PC-3 (cell line): ENCODE measurements around the gene TBX1. TPM values are rescaled to one million over a fixed set of nuclear protein-coding genes. Genes with fewer than 3 reads are reported as not detected.

ENCODE experiments used
- ATAC-seq: fragments of 200-7000 bp; cut with Tn5 transposase; 2 replicates; pipeline ENCODE4 v1.9.1; 2020; ENCODE audit warnings: mild to moderate bottlenecking, moderate library complexity
- BruUV-seq: library from RNA; stranded (reverse); fragments of 400-500 nt; replicated peaks from 2 replicates; lab custom pipeline; 2021; lab: Mats Ljungman, UMichigan
- CTCF ChIA-PET: fragments of 300-600 bp; sonication (Branson Sonifier 250); formaldehyde crosslinking; loops from one replicate; lab custom pipeline; 2022; ENCODE audit warnings: antibody characterized with exemption; lab: Charles Lee
- POLR2A ChIA-PET: fragments of 300-600 bp; sonication (Branson Sonifier 250); formaldehyde crosslinking; loops from one replicate; lab custom pipeline; 2022; ENCODE audit warnings: antibody characterized with exemption; ENCODE audit not compliant: unreplicated experiment; lab: Charles Lee
- DNase-seq: peaks from one replicate; pipeline ENCODE4 v3.0.0-alpha.2; 2015
- H2AFZ ChIP-seq: fragments of 300-600 bp; sonication (generic); 2 replicates; pipeline ENCODE4 v1.6.0; 2016; ENCODE audit warnings: antibody characterized with exemption, low read length
- H3F3A ChIP-seq: fragments of 300-600 bp; sonication (generic); one replicate; pipeline ENCODE4 v1.6.0; 2017; ENCODE audit warnings: antibody characterized with exemption, low read length, control low read depth, mild to moderate bottlenecking; ENCODE audit not compliant: unreplicated experiment
- H3K27ac ChIP-seq: fragments of 300-600 bp; sonication (generic); 2 replicates; pipeline ENCODE4 v1.5.1; 2016; ENCODE audit warnings: mild to moderate bottlenecking, low read length
- H3K27me3 ChIP-seq: fragments of 300-600 bp; sonication (generic); 2 replicates; pipeline ENCODE4 v1.6.1; 2016; ENCODE audit warnings: low read length, mixed read lengths
- H3K36me3 ChIP-seq: fragments of 300-600 bp; sonication (generic); 2 replicates; pipeline ENCODE4 v1.6.1; 2016; ENCODE audit warnings: low read depth, mixed run types, low read length, mixed read lengths
- H3K4me1 ChIP-seq: fragments of 300-600 bp; sonication (generic); 2 replicates; pipeline ENCODE4 v1.5.1; 2016; ENCODE audit warnings: low read length; ENCODE audit not compliant: insufficient read depth
- H3K4me2 ChIP-seq: fragments of 300-600 bp; sonication (generic); 2 replicates; pipeline ENCODE4 v1.6.0; 2016; ENCODE audit warnings: low read length
- H3K4me3 ChIP-seq: fragments of 300-600 bp; sonication (generic); 2 replicates; pipeline ENCODE4 v1.5.1; 2016; ENCODE audit warnings: mild to moderate bottlenecking, low read length, mixed read lengths
- H3K79me2 ChIP-seq: fragments of 300-600 bp; sonication (generic); 2 replicates; pipeline ENCODE4 v1.6.1; 2017; ENCODE audit warnings: low read length, mixed read lengths
- H3K9ac ChIP-seq: fragments of 300-600 bp; sonication (generic); 2 replicates; pipeline ENCODE4 v1.6.0; 2016; ENCODE audit warnings: mild to moderate bottlenecking, low read length
- H3K9me2 ChIP-seq: fragments of 300-600 bp; sonication (generic); replicated peaks from 2 replicates; pipeline ENCODE4 v1.6.1; 2016; ENCODE audit warnings: mixed run types, low read length, mixed read lengths
- H3K9me3 ChIP-seq: fragments of 300-600 bp; sonication (generic); 2 replicates; pipeline ENCODE4 v1.6.1; 2016; ENCODE audit warnings: low read length, mixed read lengths
- H4K20me1 ChIP-seq: fragments of 300-600 bp; sonication (generic); 2 replicates; pipeline ENCODE4 v1.6.1; 2016; ENCODE audit warnings: low read length, mixed read lengths
- EZH2 ChIP-seq: fragments of 300-600 bp; sonication (generic); IDR thresholded peaks from one replicate; pipeline ENCODE4 v1.6.1; 2017; ENCODE audit warnings: antibody characterized with exemption, mild to moderate bottlenecking, low read length; ENCODE audit not compliant: unreplicated experiment
- EZH2phosphoT487 ChIP-seq: fragments of 300-600 bp; sonication (generic); IDR thresholded peaks from 2 replicates; pipeline ENCODE4 v1.6.1; 2018; ENCODE audit warnings: mild to moderate bottlenecking, antibody characterized with exemption, low read length, borderline replicate concordance
- intact Hi-C: fragments of 100-400 bp; cut with micrococcal nuclease; formaldehyde crosslinking; loops from 2 replicates; pipeline ENCODE4 v1.9.0; 2023
- total RNA-seq: library from RNA; depleted of rRNA; stranded (reverse); fragments of >200 nt; gene quantifications from 2 replicates; pipeline ENCODE4 v1.2.3, GENCODE V29; 2014
- TF ChIP-seq, protein P1 (sequence below): fragments of 300-600 bp; sonication (generic); conservative IDR thresholded peaks from 2 replicates; pipeline ENCODE4 v1.5.1; 2017; ENCODE audit warnings: antibody characterized with exemption, low read depth, mild to moderate bottlenecking, low read length

Gene TBX1
- total RNA-seq, 1 experiment from 2014 or later = 18.6 TPM

DNA sequence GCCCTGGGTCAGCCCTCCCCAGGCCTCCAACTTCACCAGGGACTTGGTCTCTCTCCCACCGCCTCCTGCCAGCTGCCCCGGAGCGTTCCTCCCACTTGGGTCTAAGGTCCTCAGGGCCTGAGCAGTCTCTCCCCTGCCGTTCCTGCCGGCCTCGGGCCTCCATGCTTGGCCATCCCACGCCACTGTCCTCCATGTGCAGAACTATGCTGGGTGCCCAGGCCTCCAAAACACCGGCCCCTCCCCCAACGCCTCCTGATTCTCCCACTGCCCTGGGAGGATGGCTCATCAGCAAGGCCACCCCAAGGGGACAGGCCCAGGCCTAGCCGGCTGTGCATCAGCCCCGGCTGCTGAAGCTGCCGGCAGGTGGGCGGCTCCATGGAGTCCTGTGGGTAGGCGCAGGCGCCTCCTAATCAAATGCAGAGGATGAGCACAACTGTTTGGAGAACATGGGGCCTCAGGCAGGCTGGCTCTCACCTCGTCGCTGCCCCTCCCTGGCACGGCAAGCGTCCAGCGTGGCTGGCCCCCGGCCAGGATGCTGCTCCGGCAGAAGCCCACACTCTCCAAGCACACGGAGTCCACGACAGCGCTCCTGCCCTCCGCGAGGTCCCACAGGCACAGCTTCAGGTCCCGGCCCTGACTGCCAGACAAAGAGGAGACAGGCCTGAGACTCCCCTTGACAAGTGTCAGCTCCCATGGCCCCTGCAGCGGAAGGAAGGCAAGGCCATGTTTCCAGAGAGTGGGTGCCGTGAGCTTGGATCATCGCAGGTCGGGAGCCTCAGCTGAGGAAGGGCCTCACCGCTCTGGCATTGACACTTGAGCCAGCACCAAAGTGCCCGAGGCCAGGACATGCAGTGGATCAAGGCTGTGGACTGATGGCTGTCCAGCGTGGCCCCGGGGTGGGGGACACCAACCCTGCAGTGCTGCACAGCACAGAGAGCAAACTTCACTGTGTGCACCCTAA lies 51.5 kb downstream of the TBX1 start:
- ChIA-PET POLR2A (no interaction called here), CTCF (no interaction called here)
- H3K9me3 ChIP-seq = no peaks in the 10 kb centered on the region
- H3K27ac ChIP-seq = no peak overlapping the region
- no peaks in the 10 kb centered on the region for H3K27me3 ChIP-seq
- H3K9me2 ChIP-seq = no peaks in the 10 kb centered on the region
- no peaks in the 10 kb centered on the region for H4K20me1 ChIP-seq
- TF ChIP-seq EZH2phosphoT487 = no peak
- TF ChIP-seq, protein P1, sequence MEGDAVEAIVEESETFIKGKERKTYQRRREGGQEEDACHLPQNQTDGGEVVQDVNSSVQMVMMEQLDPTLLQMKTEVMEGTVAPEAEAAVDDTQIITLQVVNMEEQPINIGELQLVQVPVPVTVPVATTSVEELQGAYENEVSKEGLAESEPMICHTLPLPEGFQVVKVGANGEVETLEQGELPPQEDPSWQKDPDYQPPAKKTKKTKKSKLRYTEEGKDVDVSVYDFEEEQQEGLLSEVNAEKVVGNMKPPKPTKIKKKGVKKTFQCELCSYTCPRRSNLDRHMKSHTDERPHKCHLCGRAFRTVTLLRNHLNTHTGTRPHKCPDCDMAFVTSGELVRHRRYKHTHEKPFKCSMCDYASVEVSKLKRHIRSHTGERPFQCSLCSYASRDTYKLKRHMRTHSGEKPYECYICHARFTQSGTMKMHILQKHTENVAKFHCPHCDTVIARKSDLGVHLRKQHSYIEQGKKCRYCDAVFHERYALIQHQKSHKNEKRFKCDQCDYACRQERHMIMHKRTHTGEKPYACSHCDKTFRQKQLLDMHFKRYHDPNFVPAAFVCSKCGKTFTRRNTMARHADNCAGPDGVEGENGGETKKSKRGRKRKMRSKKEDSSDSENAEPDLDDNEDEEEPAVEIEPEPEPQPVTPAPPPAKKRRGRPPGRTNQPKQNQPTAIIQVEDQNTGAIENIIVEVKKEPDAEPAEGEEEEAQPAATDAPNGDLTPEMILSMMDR = no peak
- TF ChIP-seq EZH2 = no peak
- intact Hi-C loops = no loop called here
- H2AFZ ChIP-seq = no peak overlapping the region
- no TSS peak for BruUV-seq
- ATAC-seq (no peak), DNase-seq (no peak)
- no peaks in the 10 kb centered on the region for H3F3A ChIP-seq
- H3K36me3 ChIP-seq = no peaks in the 10 kb centered on the region
- H3K4me1 ChIP-seq = peaks cover 5% of the 10 kb centered on the region
- H3K79me2 ChIP-seq = no peaks in the 10 kb centered on the region
- H3K9ac ChIP-seq = no peak overlapping the region
- H3K4me3 ChIP-seq = no peak overlapping the region
- H3K4me2 ChIP-seq = no peak overlapping the region

DNA sequence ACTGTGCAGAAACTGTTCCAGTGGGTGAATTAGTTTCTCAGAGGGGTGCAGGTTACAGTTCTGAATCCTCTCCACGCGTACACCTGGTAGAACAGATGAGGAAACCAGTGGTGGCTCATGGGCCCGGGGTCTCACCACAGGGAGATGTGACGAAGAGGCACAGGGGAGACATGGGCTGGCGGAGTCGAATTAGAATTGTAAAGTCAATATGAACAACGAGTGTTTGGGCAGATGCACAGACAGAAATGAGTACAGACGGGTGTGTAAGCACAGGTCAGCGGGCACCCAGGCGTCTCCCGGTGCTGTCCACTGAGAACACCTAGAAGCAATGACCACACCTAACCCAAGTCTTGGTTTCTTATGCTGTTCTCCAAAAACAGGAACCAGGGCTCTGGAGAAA lies 52.3 kb downstream of the TBX1 start:
- H3K9me2 ChIP-seq = no peaks in the 10 kb centered on the region
- H3F3A ChIP-seq = no peaks in the 10 kb centered on the region
- H3K4me3 ChIP-seq = no peak overlapping the region
- no peaks in the 10 kb centered on the region for H3K36me3 ChIP-seq
- no peaks in the 10 kb centered on the region for H3K79me2 ChIP-seq
- H3K4me1 ChIP-seq = no peaks in the 10 kb centered on the region
- POLR2A ChIA-PET = no interaction called here
- H3K9me3 ChIP-seq = no peaks in the 10 kb centered on the region
- ATAC-seq (no peak), DNase-seq (no peak)
- no peak overlapping the region for H3K27ac ChIP-seq
- no peak overlapping the region for H3K9ac ChIP-seq
- H2AFZ ChIP-seq = no peak overlapping the region
- intact Hi-C loops = no loop called here
- BruUV-seq = no TSS peak
- H4K20me1 ChIP-seq = no peaks in the 10 kb centered on the region
- TF ChIP-seq, protein P1 = no peak
- no peak for TF ChIP-seq EZH2
- TF ChIP-seq EZH2phosphoT487 = no peak
- no peak overlapping the region for H3K4me2 ChIP-seq
- CTCF ChIA-PET = no interaction called here
- no peaks in the 10 kb centered on the region for H3K27me3 ChIP-seq

DNA sequence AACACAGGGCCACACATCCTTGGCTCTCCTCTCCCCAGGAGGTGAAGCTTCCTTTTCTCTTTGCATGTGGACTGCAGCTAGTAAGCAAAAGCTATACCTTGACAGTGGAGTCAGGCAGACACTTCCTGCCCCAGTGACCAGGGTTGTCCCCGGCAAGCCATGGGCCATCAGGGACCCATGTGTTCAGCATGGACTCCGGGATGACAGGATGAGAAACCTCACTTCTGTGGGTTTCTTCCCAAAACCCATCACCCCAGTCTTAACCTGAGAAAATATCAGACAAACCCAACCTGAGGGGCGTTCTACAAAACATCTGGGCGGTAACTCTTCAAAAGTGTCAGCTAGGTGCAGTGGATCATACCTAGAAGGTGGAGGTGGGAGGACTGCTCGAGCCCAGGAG lies 53.9 kb downstream of the TBX1 start:
- BruUV-seq = no TSS peak
- H3F3A ChIP-seq = no peaks in the 10 kb centered on the region
- H3K9me2 ChIP-seq = no peaks in the 10 kb centered on the region
- no peaks in the 10 kb centered on the region for H3K9me3 ChIP-seq
- H3K4me3 ChIP-seq = no peak overlapping the region
- DNase-seq (no peak), ATAC-seq (no peak)
- no peak for TF ChIP-seq EZH2
- no peak overlapping the region for H3K27ac ChIP-seq
- no peaks in the 10 kb centered on the region for H3K4me1 ChIP-seq
- POLR2A ChIA-PET = no interaction called here
- CTCF ChIA-PET = no interaction called here
- H2AFZ ChIP-seq = no peak overlapping the region
- no peak overlapping the region for H3K9ac ChIP-seq
- H4K20me1 ChIP-seq = no peaks in the 10 kb centered on the region
- no peak overlapping the region for H3K4me2 ChIP-seq
- H3K36me3 ChIP-seq = no peaks in the 10 kb centered on the region
- no peaks in the 10 kb centered on the region for H3K79me2 ChIP-seq
- no peaks in the 10 kb centered on the region for H3K27me3 ChIP-seq
- intact Hi-C loops = no loop called here
